ENCODE measurements around the gene SUPT4H1.
A peak's percentile ranks its signal among the peaks of the same experiment; 100 is the strongest.
"Not testable (repeated sequence)": the region's sequence is repeated elsewhere in the genome, so short reads cannot be mapped to it uniquely, and the experiment has no call there.

The SUPT4H1 gene

GRCh38 chr17:58351831-58352595, at the start of gene SUPT4H1:
Gene SUPT4H1 (minus strand): TSS chr17:58352201. CDS start chr17:58352135, 66 bp downstream.
- peak; percentile 64 to 90 for DNase-seq

GRCh38 chr17:58401287-58401686, 49.3 kb upstream of the SUPT4H1 start:
- no peak for DNase-seq

GRCh38 chr17:58400826-58401225, 48.8 kb upstream of the SUPT4H1 start:
- DNase-seq = no peak

- no peak for DNase-seq
These were observed 48.0 kb upstream of the SUPT4H1 start for GRCh38 chr17:58399974-58400373.

GRCh38 chr17:58398574-58399266, 46.7 kb upstream of the SUPT4H1 start:
- DNase-seq = no peak

GRCh38 chr17:58397421-58397820, 45.4 kb upstream of the SUPT4H1 start:
- not testable (repeated sequence) for DNase-seq

GRCh38 chr17:58396173-58396572, 44.2 kb upstream of the SUPT4H1 start:
- no peak for DNase-seq

- no peak for DNase-seq
These were observed 42.7 kb upstream of the SUPT4H1 start for GRCh38 chr17:58394534-58395223.

GRCh38 chr17:58391302-58391984, 39.4 kb upstream of the SUPT4H1 start:
- DNase-seq = no peak

- DNase-seq = no peak
These were observed 38.9 kb upstream of the SUPT4H1 start for GRCh38 chr17:58390884-58391283.

GRCh38 chr17:58388302-58389190, 36.5 kb upstream of the SUPT4H1 start:
- no peak for DNase-seq

- no peak for DNase-seq
These were observed 35.8 kb upstream of the SUPT4H1 start for GRCh38 chr17:58387834-58388233.

- no peak for DNase-seq
These were observed 34.7 kb upstream of the SUPT4H1 start for GRCh38 chr17:58386708-58387107.

- no peak for DNase-seq
These were observed 33.4 kb upstream of the SUPT4H1 start for GRCh38 chr17:58385359-58385899.

- DNase-seq = no peak
These were observed 32.9 kb upstream of the SUPT4H1 start for GRCh38 chr17:58384897-58385296.

GRCh38 chr17:58383892-58384462, 32.0 kb upstream of the SUPT4H1 start:
- DNase-seq = no peak

- DNase-seq = no peak
These were observed 30.9 kb upstream of the SUPT4H1 start for GRCh38 chr17:58382872-58383242.

- DNase-seq = no peak
These were observed 30.3 kb upstream of the SUPT4H1 start for GRCh38 chr17:58382108-58382871.

- DNase-seq = no peak
These were observed 29.4 kb upstream of the SUPT4H1 start for GRCh38 chr17:58381124-58382035.
